SK-MEL-5 (cell line): Measurements from ENCODE around the gene SLX9. TPM values are rescaled to one million over a fixed set of nuclear protein-coding genes. Genes with fewer than 3 reads are reported as not detected.
A peak's percentile ranks its signal among the peaks of the same experiment; 100 is the strongest.
"Not testable (repeated sequence)": the region's sequence is repeated elsewhere in the genome, so short reads cannot be mapped to it uniquely, and the experiment has no call there.

Source experiments
- DNase-seq: peaks from one replicate; pipeline ENCODE4 v3.0.0-alpha.2; 2016; ENCODE audit warnings: low read depth, low spot score
- in situ Hi-C: cut with HindIII; loops from 2 replicates; pipeline ENCODE4 v1.10.0; 2016; ENCODE audit warnings: low sequenced_read_pairs, high pct_unique_total_duplicates, low pct_unique_long_range_greater_than_20kb
- total RNA-seq: library from RNA; depleted of rRNA; stranded (reverse); fragments of >200 nt; shearing (Covaris generic); gene quantifications from 2 replicates; pipeline ENCODE4 v1.2.3, GENCODE V29; 2014

Gene SLX9
- total RNA-seq, 1 experiment from 2014 or later = 34.9 TPM

- in situ Hi-C loops = no loop called here
- DNase-seq = no peak
These were observed 36.1 kb downstream of the SLX9 start for GRCh38 chr21:44975720-44976555.

DNA sequence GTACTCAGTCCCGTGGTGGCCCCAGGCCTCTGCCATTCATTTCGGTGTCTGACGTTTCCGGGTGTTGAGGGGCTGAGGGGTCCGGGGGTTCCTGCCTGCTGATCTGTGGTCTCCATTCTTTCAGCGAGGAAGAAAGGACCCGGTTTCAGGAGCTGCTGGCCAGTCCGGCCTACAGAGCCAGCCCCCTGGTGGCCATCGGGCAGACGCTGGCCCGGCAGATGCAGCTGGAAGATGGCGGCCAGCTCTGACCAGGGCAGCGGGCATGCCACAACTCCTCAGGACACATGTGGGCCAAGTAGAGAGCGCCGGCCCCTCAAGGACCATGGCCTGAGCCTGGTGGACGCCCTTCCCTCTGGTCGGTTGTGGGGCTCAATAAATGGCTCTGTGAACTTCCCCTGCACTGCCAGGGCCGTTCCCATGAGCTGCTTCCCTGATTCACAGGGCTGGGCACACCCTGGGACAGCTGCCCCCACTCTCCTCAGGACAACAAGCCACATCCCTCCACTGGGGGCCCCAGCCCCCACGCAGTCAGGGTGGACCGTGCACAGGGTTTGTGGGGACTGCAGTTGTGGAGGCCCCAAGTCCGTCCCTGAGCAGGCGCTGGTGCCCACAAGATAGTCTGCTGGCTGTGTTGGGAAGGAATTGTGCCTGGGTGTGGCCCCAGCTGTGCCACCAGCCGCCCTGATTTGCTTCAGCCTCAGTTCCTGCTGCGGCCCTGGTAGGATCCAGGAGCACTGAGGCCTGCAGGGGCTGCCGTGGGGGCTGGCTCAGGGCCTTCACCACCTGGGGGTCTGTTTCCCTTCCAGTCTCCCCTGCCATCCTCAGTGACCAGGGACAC, 36.9 kb downstream of the SLX9 start:
- in situ Hi-C loops = not testable (repeated sequence)
- DNase-seq = peak; percentile 13

DNA sequence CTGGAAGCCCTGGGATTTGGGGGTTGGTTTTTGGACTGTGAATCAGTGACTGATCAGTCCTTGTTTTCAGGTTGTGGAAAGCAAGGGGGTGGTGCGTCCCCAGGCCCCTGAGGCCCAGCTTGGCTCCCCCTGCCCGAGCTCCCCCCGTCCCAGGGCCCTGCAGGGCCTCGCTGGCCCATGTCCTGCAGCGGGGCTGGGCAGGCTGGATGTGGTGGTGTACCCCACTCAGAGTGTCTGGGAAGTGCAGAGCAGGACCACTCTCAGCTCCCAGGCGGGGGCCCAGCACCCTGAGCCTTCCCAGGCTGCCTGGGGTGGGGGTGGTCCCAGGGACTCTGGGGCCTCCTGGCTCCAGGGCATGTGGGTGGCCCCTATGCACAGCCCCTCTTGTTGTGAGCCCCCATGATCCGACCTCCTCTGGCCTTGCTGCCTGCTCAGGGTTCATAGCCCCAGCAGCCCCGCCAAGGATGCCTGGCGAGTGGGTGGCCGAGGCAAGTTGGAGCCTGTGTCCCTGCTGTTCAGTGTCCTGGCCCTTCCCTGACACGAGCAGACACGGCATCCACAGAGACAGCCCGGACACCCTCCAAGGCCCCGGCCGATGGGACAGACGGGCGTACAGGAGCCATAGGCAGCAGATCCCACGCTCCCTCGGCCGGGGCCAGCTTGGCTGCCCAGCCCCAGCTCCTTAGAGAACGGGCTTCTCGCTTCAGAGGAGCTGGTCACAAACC, 37.9 kb downstream of the SLX9 start:
- DNase-seq = no peak
- in situ Hi-C loops = no loop called here

DNA sequence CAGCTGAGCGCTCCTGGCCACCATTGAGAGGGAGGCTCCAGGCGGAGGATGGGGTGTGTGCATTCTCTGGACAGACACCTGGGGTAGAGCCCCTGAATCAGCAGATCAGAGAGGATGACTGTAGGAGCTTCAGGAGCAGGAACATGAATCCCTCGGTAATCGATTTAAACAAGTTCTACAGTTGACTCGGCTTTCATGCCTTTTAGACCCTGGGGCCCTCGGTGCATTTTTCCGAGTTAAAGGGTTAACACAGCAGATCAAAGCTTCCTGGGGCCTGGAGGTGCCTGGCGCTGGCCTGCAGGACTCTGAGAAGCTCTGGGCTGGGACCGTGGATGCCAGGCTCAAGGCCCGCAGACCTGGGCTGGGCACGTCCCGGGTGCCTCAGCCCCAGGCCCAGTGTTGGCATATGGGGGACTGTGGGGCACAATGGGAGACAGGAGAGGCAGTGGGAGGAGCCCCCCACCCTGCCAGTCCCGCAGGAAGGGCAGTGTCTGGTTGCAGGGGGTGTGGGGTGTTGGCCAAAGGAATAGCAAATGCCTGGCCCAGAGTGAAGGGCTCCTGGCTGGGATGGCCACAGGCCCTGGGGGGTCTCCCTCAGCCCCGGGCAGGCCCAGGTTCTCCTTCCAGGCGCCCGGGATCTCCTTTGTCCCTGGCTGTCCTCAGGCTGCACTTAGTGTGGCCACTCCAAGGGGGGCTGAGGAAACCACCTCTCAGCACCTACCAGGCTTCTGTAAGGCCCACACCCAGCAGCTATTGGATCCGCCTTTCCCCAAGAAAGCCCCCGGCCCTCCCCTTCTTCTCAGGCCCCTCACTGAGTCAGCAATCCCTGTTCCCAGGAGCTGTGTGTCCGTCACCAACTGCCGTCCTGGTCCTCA, 40.1 kb downstream of the SLX9 start:
- no peak for DNase-seq
- in situ Hi-C loops = no loop called here

- no peak for DNase-seq
- in situ Hi-C loops = no loop called here
These were observed 41.0 kb downstream of the SLX9 start for GRCh38 chr21:44980562-44981489.

DNA sequence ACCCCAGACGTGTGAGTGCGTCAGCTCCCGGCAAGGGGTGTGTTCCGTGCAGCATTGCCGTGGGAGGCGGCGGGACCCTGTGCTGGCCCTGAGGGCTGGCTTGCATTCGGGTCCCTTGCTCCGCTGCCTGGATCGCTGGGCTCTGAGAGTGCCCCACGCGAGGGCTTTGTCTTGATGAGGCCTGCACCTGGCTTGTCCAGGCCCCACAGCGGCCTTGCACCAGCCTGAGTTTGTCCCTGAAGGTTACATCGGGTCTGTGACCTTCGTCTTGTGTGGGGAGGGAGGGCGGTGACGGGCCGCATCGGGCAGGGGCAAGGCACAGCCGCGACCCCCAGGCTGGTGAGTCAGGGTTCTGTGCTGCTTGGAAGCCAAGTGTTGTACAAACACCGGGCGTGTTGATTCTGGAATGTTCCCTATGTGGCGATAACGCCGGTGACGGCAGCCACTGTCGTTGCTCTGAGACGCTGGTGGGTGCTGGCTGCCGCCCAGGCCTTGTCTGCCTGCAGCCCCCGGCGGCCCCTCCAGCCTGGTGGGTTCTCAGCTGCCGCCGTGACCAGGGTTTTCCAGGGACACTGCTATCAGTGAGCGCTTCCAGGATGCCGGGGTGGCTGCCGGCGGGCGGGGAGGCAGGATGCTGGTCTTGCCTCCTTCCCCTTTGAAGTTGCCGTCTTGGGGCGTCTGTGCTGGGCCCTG, 42.9 kb downstream of the SLX9 start:
- DNase-seq = no peak
- in situ Hi-C loops = no loop called here

DNA sequence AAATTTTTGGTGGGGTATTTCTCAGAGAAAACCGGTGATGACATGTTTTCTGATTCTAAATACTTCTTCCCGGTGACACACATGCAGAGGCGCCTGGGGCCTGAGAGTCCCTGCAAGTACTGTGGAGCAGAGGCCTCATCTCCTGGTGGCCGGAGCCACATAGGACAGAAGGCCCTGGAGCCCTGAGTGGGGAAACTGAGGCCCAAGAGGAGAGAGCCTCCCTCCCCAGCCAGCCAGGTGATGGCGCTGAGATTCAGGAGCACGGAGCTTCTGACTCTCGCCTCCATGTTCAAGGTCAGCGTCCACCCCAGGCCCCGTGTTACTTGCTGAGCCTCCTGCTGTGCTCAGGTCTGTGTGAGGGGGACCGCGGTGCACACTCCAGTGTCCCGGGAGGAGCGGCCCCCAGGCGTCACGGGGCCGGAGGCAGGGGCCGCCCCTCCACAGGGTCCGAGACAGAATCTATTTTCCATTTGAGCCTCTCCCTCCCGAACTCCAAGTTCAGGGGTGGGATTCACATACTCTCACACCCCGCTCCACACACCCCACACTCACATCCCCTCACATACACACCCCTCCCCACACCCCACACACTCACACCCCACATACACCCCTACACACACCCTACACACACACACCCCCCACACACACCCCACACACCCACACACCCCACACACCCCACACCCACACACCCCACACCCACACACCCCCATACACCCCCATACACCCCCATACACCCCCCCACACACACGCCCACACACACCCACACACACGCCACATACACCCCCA, 43.8 kb downstream of the SLX9 start:
- in situ Hi-C loops = no loop called here
- DNase-seq = no peak

- DNase-seq = no peak
- in situ Hi-C loops = no loop called here
These were observed 44.6 kb downstream of the SLX9 start for GRCh38 chr21:44984428-44984791.

GRCh38 chr21:44984792-44985440, 45.1 kb downstream of the SLX9 start:
- DNase-seq = no peak
- in situ Hi-C loops = no loop called here

- no peak for DNase-seq
- in situ Hi-C loops = no loop called here
These were observed 45.9 kb downstream of the SLX9 start for GRCh38 chr21:44985441-44986401.

GRCh38 chr21:44986471-44987291, 46.9 kb downstream of the SLX9 start:
- in situ Hi-C loops = no loop called here
- DNase-seq = no peak

- no peak for DNase-seq
- in situ Hi-C loops = no loop called here
These were observed 47.6 kb downstream of the SLX9 start for GRCh38 chr21:44987301-44987885.
